ENCODE data around the gene KLK3.

KLK3 gene

DNA sequence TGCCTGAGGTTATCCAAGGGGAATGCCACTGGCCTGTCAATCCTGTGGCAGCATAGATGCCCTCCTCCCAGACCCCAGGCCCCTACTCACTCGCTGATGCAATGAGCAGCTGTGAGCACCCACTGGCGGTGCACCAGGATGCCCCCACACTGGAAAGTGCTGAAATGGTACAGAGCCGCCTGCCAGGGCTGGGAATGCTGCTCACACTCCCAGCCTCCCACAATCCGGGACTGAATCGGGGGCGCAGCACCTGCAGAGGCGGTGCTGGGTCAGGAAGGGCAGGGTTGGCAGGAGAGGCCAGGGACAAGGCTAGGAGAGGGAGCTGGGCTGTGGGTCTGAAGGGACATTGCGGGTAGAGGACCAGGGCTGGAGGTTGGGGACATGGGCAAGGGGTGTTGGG lies 33.1 kb upstream of the KLK3 start:
- Histone ChIP-seq H4K20me1 (ENCODE audit: insufficient read depth, low read length) (no peaks in the 10 kb centered on the region), H3K4me2 (ENCODE audit: low read length) (no peak overlapping the region), H3K36me3 (ENCODE audit: insufficient read depth, low read length) (no peaks in the 10 kb centered on the region), H3K79me2 (ENCODE audit: insufficient read depth, low read length) (no peaks in the 10 kb centered on the region), H3K27ac (ENCODE audit: low read depth, low read length, poor library complexity, severe bottlenecking) (no peak overlapping the region), H3K27me3 (ENCODE audit: insufficient read depth, low read length) (peaks cover 5% of the 10 kb centered on the region; the same call in 1 of the 2 replicates), H3K9me3 (ENCODE audit: low read length) (no peaks in the 10 kb centered on the region), H3F3A (ENCODE audit: insufficient read depth, low read length) (no peaks in the 10 kb centered on the region), H2AFZ (ENCODE audit: low read length) (no peak overlapping the region), H3K9ac (ENCODE audit: low read length) (no peak overlapping the region), H3K4me3 (ENCODE audit: low read depth, low read length, poor library complexity, severe bottlenecking) (no peak overlapping the region), H3K9me2 (ENCODE audit: low read depth, low read length) (no peaks in the 10 kb centered on the region), H3K4me1 (ENCODE audit: insufficient read depth, low read length, severe bottlenecking) (peaks cover 12% of the 10 kb centered on the region)
- TF ChIP-seq EZH2 (IDR thresholded peaks at IDR 0.05; ENCODE audit: borderline replicate concordance, low read length), result no peak
- TF ChIP-seq CTCF (IDR thresholded peaks at IDR 0.05; ENCODE audit: low read length), result no peak

DNA sequence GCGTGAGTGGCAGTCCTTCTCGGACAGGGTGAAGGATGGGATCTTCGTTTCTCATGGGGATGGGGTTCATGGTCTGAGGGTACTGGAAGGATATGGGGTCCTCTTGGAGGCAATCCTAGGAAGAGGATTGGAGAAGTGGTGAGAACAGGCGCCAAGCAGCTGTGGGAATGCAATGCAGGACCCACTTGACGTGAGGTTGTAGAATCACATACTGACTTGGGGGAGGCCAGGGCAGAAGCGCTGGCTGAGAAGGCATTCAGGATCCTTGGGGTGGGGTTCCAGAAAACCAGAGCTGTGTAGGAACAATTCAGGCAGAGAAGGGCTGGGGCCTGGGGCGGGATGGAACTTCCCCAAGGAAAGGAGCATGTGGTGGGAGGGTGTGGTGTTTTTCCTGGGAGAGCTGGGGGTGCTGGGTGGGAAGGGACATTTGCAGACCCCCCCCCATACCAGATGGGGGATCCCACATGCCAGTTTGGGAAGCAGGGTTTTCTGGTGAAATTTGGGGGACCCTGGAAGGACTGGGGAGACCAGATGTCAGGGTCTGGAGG lies 32.0 kb upstream of the KLK3 start:
- Histone ChIP-seq H3K4me3 (ENCODE audit: low read depth, low read length, poor library complexity, severe bottlenecking) (no peak overlapping the region), H3F3A (ENCODE audit: insufficient read depth, low read length) (no peaks in the 10 kb centered on the region), H3K27ac (ENCODE audit: low read depth, low read length, poor library complexity, severe bottlenecking) (no peak overlapping the region), H4K20me1 (ENCODE audit: insufficient read depth, low read length) (no peaks in the 10 kb centered on the region), H3K9me2 (ENCODE audit: low read depth, low read length) (no peaks in the 10 kb centered on the region), H3K9ac (ENCODE audit: low read length) (no peak overlapping the region), H2AFZ (ENCODE audit: low read length) (no peak overlapping the region), H3K9me3 (ENCODE audit: low read length) (no peaks in the 10 kb centered on the region), H3K4me1 (ENCODE audit: insufficient read depth, low read length, severe bottlenecking) (peaks cover 12% of the 10 kb centered on the region), H3K36me3 (ENCODE audit: insufficient read depth, low read length) (no peaks in the 10 kb centered on the region), H3K27me3 (ENCODE audit: insufficient read depth, low read length) (peaks cover 5% of the 10 kb centered on the region; the same call in 1 of the 2 replicates), H3K4me2 (ENCODE audit: low read length) (no peak overlapping the region), H3K79me2 (ENCODE audit: insufficient read depth, low read length) (no peaks in the 10 kb centered on the region)
- TF ChIP-seq CTCF (IDR thresholded peaks at IDR 0.05; ENCODE audit: low read length), result no peak
- TF ChIP-seq EZH2 (IDR thresholded peaks at IDR 0.05; ENCODE audit: borderline replicate concordance, low read length), result no peak

- H3K9ac ChIP-seq (ENCODE audit: low read length), result no peak within 1 kb of the TSS
- no peak within 1 kb of the TSS for H3K27ac ChIP-seq (ENCODE audit: low read depth, low read length, poor library complexity, severe bottlenecking)
- no peaks in the 10 kb centered on the region for H3K79me2 ChIP-seq (ENCODE audit: insufficient read depth, low read length)
- peaks cover 12% of the 10 kb centered on the region for H3K4me1 ChIP-seq (ENCODE audit: insufficient read depth, low read length, severe bottlenecking)
- H3K4me2 ChIP-seq (ENCODE audit: low read length), result no peak within 1 kb of the TSS
- peaks cover 4% of the 10 kb centered on the region; the same call in 1 of the 2 replicates for H3K27me3 ChIP-seq (ENCODE audit: insufficient read depth, low read length)
- no peak within 1 kb of the TSS for H2AFZ ChIP-seq (ENCODE audit: low read length)
- no peaks in the 10 kb centered on the region for H4K20me1 ChIP-seq (ENCODE audit: insufficient read depth, low read length)
- no peaks in the 10 kb centered on the region for H3K9me3 ChIP-seq (ENCODE audit: low read length)
- H3K9me2 ChIP-seq (ENCODE audit: low read depth, low read length), result no peaks in the 10 kb centered on the region
- no peaks in the 10 kb centered on the region for H3F3A ChIP-seq (ENCODE audit: insufficient read depth, low read length)
- H3K4me3 ChIP-seq (ENCODE audit: low read depth, low read length, poor library complexity, severe bottlenecking), result no peak within 1 kb of the TSS
- no peaks in the 10 kb centered on the region for H3K36me3 ChIP-seq (ENCODE audit: insufficient read depth, low read length)
- TF ChIP-seq EZH2 (IDR thresholded peaks at IDR 0.05; ENCODE audit: borderline replicate concordance, low read length) (no peak), CTCF (IDR thresholded peaks at IDR 0.05; ENCODE audit: low read length) (no peak)
These were observed 31.2 kb upstream of the KLK3 start, which contains the start of gene KLK1 for GRCh38 chr19:50823389-50824042. Gene KLK1, minus strand, starts transcription at chr19:50823787. Its CDS starts 39 bp downstream, at chr19:50823748.
